ENCODE data around the gene MRPL38.
"Not testable (repeated sequence)": the region's sequence is repeated elsewhere in the genome, so short reads cannot be mapped to it uniquely, and the experiment has no call there.

Gene MRPL38

DNA sequence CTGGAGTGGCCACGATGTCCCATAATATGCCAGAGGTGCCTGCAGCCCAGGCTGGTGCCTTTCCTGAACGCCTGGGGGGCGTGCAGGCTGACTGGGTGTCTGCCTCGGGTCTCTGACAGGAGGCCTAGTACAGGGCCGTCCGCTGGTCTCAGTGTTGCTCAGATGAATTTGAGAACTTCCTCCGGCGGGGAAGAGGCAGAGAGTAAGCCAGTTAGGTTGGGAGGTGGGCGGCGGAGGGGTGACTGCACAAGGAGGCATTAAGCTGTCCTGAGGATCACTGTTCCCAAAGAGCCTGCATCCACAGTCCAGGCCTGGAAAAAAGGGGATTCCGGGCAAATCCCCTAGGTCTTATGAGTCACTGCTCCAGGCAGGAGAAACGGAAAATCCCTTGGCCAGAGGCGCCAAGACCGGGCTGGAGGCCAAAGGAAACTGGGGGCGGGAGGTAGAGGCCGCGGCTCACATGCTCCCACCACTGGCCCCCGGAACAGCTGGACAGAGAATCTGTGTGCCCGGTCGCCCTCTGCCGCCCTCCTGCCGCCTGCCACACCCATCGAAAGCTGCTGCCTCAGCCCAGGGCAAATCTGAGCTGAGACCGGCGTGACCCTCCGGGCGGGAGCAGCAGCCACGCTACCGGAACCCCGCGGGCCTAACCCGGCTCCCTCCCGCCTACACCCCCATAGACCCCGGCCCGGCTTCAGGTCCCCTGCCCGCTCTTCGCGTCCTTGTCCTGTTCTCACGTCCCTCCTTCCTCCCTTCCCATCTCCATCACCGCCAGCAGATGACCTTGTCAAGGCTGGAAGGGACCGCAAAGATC lies 27.5 kb downstream of the MRPL38 start:
- no peak for DNase-seq (ENCODE audit: low read depth in 2 of 2)

DNA sequence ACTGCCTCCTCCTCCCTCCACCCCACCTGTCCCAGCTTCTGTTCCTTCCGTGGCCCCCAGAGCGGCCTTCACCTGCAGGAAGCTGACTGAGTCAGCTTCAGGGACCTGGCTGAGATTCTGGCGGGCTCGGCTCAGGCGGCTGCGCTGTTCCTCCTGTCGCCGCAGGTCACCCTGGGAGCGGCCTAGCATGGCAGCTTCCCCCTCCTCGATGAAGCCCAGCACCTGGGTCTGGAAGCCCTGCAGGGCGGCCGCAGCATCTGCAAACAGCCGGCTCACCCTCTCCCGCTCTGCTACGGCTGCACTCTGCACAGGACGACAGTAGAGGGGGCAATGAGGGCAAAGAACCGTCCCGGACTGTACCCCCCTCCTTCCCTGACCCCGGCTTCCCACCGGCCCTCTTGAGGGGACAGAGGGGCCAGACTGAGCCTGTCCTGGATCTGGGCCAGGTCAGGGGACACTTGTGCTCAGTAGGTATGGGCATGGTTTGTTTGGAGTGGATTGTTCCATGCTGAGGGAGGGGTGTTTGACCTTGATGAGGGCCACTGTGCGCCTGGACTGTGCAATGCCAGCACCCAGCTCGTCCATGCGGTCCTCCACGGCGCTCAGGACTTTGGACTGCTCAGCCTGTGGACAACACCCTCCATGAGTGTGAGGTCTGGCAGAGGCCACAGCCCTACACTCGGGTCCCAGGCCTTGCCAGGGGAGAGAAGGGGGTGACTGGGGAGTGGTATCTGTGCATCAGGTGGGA lies 28.3 kb downstream of the MRPL38 start:
- DNase-seq (ENCODE audit: low read depth in 2 of 2), result peak; percentile 43 to 58

DNA sequence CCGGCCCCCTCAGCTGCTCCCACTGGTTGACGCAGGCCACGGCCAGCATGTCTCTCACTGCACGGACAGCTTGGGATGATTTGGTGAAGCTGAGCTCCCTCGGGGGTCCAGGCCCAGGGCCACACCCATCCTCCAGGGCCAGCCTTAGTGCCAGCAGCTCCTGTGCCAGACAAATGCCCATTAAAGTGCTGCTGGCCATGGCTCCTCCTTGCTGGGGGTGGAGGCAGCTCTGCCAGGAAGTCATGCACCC lies 28.8 kb downstream of the MRPL38 start:
- no peak for DNase-seq (ENCODE audit: low read depth in 2 of 2)

DNA sequence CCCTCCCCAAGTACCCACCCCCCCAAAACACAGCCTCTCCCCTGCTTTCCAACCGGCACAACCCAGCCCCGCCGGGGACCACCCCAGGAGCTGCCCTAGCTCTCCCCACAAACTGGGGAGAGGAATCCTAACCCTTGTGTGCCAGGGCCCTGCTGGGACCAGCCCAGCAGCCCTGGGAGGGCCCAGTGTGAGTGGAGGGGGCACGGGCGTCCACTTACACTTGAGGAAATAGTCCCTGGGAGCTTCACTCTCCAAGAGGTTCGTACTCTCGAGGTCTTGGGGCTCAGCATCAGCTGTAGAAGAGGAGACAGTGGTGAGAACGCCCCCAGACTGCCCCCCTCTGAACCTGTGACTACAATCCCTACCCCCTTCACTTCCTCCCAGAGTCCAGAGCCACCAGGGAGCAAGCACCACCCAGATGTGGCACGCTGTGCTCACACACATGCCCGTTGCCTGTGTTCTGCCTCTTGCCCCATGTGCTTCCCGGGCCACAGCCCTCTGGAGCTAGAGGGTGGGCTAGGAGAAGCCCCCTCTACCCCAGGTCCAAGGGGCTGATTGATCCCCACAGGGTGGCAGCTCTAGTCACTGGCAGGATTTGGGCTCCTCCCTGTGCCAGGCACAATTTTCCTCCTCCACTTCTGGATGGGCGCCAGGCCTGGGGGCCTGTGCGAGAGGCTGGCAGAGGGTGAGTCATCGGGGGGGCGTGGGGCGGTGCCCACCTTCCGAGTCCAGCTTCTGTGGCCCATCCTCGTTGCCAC lies 29.3 kb downstream of the MRPL38 start:
- no peak for DNase-seq (ENCODE audit: low read depth in 2 of 2)

DNA sequence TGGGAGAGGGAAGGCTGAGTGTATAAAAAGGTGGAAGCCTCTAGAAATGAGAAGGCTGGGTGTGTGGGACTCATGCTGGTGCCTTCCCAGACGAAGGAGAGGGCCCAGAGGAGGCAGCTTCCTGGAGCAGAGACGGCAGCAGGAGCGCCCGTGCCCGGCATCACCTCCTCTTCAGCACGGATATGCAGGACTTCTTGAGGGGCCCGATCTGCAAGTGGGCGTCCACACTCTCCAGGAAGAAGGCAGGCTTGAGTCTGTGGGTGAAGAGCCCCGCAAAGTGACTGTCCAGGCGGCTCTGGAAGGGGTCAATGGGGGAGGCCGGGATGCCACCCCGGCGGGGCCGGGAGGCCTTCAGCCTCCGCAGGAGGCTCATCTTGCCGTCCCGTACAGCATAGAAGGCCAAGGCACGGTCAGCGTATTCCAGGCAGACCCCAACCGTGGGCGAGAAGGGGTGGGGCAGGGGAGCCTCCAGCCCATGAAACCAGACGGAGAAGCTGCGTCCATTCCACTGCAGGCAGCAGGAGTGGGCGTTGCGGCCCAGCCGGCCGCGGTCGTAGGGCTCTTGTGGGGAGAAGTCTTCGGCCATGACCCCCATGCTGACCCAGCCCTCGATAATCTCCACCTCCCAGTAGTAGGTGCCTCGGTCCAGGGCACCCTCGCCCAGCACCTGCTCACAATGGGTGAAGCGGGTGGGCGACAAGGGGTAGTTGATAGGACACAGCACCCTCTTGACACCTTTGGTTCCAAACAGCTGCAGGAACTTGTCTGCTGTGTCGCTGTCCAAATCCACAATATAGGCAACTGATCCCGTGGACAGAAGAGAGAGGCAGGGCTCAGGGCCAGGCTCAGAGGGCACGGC lies 30.1 kb downstream of the MRPL38 start:
- no peak for DNase-seq (ENCODE audit: low read depth in 2 of 2)

DNA sequence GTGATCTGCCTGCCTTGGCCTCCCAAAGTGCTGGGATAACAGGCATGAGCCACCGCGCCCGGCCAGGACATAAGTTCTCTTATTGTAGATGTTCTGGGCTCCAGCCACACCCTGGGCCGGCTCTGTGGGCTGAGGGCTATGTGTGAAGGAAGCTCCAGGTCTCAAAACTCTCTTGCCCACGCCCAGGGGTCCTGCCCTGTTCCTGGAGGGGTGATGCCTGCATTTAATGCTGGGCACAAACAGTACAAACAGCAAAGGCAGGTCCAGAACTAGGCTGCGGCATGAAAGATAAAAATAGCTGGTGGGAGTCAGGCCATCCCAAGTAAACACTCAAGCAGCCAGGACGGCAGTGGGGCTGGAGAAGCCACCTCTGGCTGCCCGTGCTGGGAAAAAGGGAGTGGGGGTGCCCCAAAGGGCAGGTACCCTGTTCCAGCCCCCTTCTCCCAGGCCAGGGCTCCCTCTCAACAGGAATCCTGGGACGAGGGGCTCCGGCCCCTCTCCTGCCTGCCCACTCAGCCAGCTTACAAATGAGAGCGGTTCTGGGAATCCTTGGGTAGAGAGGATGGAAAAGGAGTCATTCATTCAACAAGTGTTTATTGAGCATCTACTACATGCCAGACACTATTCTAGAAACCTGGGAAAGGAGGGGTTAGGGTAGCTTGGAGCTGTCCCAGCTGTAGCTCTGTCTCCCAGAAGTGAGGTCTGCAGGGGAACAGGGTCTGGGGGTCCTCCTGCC lies 30.9 kb downstream of the MRPL38 start:
- DNase-seq (ENCODE audit: low read depth in 2 of 2), result no peak

DNA sequence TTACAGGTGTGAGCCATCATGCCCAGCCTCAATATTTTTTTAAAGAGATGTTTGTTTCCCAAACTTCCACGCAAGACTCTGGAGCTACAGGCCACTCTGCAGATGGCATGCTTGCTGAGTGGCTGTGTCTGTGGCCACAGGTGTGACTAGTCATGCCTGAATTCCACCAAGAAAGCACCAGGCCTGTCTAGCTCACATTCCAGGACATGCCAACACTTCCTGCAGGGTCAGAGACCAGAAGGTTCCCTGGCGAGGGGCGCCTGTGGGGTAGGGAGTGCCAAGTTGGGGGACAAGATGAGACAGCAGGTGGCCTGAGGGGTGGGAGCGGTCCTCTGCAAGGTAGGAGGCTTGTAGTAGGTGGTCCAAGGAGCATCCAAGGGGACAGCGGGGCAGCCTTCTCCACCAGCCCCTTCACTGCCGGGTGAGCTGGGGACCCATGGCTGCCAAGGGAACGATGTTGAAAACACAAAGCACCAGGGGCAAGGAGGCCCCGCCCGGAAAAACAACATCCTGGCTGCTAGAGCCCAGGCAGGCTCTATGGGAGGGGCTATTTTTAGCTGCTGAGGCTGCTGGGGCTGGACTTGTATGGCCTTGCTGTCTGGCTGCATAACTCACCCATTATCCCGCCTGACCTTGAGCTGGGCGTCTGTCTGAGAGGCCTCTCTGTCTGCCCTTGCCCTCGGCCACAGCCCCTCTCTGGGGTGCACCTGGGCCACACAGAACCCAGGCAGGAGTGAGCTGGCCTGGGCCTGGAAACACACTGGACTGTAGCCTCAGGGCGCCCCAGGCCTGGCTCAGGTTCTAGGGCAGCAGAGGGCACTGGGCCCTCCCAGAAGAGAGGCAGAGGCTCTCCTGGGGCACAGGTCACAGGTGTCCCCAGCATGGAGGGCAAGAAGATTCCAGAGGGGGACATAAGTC lies 32.0 kb downstream of the MRPL38 start:
- no peak for DNase-seq (ENCODE audit: low read depth in 2 of 2)

DNA sequence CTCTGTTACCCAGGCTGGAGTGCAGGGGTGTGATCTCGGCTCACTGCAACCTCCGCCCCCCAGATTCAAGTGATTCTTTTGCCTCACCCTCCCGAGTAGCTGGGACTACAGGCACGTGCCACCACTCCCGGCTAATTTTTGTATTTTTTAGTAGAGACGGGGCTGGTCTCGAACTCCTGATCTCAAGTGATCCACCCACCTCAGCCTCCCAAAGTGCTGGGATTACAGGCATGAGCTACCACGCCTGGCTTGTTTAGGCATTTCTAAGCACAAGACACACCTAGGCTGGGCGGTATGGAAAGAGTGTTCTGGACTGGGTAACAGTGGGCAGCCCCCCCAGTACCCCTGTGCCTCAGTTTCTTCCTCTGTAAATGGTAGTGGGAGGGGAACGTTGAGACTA lies 34.5 kb downstream of the MRPL38 start:
- not testable (repeated sequence) for DNase-seq (ENCODE audit: low read depth in 2 of 2)

DNA sequence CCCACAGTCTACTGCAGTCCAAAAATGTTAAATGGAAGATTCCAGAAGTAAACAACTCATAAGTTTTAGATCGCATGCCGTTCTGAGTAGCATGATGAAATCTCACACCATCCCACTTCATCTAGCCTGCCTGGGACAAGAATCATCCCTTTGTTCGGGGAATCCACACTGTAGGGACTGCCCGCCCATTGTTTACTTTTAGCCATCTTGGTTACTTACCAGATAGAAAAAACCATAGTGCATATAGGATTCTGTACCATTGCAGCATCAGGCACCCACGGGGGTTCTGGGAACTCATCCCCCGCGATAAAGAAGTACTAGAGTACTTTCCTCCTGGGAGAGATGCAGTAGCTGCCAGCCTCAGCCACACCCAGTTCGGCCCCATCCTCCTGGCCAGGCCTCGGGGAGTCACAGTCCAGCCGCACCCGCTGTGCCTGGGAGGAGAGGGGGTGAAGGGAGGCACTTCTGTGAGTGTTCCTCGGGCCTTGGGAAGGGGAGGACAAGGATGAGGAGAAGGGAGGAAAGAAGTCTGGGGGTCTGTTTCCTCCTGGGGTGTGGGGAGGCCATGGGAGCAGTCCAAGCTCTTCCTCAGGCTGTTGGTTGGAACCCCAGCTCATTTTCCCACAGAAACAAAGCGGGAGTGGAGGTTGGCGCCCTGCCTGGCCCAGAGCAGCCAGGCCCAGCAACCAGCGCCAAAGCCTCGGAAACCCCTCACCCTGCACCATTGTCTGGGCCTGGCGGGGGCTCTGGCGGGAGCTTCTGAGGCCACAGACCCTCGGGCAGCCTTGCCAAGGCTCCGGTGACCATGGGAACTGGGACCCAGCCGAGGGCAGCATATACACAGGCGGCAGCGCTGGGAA lies 35.2 kb downstream of the MRPL38 start:
- no peak for DNase-seq (ENCODE audit: low read depth in 2 of 2)

DNA sequence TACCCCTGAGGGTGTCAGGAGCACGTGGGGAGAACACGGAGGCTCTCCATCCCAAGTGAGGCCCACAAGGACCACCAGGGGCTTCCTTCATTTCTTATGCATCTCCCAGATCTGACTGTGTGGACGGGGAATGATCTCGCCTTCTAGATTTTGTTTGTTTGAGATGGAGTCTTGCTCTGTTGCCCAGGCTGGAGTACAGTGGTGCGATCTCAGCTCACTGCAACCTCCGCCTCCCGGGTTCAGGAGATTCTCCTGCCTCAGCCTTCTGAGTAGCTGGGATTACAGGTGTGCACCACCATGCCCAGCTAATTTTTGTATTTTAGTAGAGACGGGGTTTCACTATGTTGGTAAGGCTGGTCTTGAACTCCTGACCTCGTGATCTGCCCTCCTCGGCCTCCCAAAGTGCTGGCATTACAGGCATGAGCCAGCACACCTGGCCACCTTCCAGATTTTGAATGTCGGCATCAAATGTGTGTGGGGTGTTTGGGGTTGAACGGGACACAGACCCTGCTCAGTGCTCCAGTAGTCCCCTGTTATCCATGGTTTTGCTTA lies 35.9 kb downstream of the MRPL38 start:
- DNase-seq (ENCODE audit: low read depth in 2 of 2), result not testable (repeated sequence)

DNA sequence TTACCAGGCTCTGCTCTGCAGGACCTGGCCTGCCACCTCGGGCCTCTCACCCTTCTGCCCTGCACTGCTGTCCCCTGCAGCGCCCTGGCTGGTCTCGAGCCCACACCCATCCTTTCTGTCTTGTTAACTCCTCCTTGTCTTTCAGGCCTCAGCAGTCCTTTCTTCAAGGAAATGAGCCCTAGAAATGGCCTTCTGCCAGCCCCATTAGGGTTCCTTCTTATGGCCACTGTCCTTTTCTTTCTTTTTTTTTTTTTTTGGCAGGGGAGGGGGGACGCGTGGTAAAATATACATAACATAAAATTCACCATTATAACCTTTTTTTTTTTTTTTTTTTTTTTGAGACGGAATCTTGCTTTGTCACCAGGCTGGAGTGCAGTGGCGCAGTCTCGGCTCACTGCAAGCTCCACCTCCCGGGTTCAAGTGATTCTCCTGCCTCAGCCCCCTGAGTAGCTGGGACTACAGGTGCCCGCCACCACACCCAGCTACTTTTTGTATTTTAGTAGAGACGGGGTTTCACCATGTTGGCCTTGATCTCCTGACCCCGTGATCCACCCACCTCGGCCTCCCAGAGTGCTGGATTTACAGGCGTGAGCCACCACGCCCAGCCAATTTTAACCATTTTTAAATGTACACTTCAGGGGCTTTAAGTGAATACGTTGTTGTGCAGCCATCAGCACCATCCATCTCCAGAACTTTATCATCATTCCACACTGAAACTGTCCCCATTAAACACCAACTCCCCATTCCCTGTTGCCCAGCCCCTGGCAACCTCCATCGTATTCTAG lies 39.1 kb downstream of the MRPL38 start:
- not testable (repeated sequence) for DNase-seq (ENCODE audit: low read depth in 2 of 2)

DNA sequence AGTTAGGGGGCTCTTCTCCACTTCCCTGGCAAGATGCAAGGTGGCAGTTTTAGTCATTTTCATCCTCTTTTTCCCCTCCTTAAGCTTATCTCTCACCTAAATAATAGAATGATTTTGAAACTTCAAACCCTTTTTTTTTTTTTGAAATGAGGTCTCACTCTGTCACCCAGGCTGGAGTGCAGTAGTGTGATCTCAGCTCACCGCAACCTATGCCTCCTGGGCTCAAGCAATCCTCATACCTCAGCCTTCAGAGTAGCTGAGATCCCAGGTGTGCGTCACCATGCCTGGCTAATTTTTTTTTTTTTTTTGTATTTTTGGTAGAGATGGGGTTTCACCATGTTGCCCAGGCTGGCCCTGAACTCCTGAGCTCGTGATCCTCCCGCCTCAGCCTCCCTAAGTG lies 39.8 kb downstream of the MRPL38 start:
- DNase-seq (ENCODE audit: low read depth in 2 of 2), result not testable (repeated sequence)

DNA sequence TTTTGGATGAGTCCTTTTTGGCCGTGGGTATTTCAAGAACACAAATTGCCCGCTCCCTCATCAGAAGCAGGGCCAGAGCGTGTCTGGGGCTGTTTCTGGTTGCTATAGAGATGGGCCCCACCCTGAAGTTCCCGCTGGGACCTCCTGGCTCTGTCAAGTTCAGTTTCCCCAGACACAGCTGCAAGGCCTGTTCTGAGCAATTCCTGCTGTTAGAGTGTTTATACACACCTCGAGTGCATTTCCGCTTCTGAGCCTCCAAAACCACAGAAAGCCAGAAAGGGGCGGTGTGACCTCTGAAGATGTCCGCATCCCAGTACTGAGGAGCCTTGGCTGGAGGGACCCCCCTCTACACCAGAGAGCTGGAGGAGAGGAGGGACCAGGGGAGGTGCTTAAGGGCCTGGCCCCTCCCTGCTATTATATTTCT lies 40.2 kb downstream of the MRPL38 start:
- DNase-seq (ENCODE audit: low read depth in 2 of 2), result no peak

DNA sequence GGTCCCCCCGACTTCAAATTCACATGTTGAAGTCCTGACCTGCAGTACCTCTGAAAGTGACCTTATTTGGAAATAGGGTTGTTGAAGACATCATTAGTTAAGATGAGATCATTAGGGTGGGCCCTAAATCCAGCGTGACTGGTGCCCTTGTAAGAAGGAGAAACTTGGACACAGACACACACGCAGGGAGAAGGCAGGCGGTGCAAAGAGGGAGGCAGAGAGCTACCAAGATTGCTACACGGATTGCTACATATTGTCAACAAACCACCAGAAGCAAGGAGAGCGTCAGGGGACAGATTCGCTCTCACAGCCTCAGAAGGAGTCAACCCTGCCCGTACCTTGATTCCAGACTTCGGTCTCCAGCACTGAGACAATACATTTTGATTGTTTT lies 42.8 kb downstream of the MRPL38 start:
- DNase-seq (ENCODE audit: low read depth in 2 of 2), result no peak

DNA sequence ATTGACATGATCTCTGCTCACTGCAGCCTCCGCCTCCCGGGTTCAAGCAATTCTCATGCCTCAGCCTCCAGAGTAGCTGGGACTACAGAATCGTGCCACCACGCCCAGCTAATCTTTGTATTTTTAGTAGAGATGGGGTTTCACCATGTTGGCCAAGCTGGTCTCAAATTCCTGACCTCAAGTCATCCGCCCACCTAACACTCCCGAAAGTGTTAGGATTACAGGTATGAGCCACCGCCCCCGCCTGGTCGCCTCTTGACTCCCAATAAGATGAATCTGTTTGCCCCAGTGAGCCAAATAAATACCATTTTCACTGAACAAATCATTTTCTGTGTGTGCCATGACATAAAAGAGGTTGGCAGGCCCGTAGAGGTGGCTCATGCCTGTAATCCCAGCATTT lies 45.3 kb downstream of the MRPL38 start:
- DNase-seq (ENCODE audit: low read depth in 2 of 2), result not testable (repeated sequence)

DNA sequence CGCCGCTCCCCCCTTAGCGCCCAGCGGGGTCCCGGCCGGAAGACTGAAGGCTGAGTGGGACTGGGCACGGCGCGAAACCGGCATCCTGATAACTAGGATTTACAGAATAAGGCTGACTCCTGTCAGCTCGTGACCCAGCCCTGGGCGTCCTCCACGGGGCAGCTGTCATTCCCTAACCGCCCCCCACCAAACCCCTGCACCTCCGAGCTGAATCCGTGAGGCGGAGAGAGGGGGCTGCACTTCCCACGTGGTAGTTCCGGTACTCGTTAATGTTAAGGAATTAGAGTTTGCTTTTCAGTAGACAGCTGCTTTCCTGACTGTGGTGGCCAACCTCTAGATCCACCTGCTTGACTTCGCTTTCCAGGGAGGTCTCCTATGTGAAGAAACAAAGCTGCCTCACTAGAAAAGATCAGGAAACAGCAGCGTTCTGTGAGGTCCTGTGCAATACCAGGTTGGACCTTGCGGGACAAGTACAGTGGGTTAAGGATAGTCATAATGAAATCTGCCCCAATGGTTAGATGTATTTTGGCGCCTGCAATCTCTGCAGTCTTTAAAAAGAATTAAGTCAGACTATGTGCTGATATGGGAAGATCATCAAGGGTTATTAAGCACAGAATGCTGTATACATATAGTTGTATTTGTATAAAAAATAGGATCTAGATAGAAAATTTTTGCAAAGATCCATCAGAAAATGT lies 48.5 kb downstream of the MRPL38 start:
- no peak for DNase-seq (ENCODE audit: low read depth in 2 of 2)

DNA sequence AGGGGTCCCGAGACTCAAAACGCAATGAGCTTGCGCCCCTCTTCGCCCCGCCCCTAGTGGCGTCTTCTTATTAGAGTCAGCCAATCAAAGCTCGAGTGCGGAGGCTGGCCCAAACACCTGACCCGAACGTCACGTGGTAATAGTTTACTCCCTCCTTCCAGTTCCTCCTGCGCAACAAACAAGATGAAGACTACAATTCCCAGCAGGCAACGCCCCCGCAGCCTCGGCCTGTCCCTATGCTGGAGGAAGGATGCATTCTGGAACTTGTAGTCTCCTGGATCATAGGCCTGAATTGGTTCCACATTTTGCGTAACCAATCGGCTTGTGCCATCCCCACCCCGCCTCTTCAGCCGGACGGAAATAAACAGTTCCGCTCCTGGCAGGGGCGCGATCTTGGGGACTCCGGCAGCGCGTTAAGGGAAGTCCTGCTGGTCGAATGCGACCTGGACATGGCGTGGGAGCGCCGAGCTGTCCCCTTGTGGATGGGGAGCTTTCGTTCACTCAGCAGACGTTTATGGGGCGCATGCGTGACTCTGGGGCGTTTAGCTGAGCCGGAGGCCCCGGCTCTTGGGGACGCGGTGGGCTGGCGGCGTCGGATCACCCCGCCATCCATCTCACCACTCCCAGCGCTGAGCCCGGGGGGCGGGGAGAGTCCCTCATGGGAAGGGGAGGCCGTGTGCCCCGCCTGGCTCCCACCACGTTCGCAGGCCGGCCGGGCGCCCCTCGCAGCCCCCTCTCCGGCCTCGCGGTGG lies 49.2 kb downstream of the MRPL38 start, which contains the start of gene WBP2:
TSS of gene WBP2 (minus strand) at position 26 of the 752 bp plus-strand sequence. CDS start 38 bp downstream, outside the sequence.
- peak; percentile 84 to 95 for DNase-seq (ENCODE audit: low read depth in 2 of 2)
